Measurements from ENCODE around the gene RPRD1B. TPM values are rescaled to one million over a fixed set of nuclear protein-coding genes. Genes with fewer than 3 reads are reported as not detected.

Gene RPRD1B
- total and polyA plus RNA-seq, 2 of the 8 experiments (the other 6 are each of a cell fraction or from before 2014, with no cell fraction given), result 10.3 to 20.9 TPM

DNA sequence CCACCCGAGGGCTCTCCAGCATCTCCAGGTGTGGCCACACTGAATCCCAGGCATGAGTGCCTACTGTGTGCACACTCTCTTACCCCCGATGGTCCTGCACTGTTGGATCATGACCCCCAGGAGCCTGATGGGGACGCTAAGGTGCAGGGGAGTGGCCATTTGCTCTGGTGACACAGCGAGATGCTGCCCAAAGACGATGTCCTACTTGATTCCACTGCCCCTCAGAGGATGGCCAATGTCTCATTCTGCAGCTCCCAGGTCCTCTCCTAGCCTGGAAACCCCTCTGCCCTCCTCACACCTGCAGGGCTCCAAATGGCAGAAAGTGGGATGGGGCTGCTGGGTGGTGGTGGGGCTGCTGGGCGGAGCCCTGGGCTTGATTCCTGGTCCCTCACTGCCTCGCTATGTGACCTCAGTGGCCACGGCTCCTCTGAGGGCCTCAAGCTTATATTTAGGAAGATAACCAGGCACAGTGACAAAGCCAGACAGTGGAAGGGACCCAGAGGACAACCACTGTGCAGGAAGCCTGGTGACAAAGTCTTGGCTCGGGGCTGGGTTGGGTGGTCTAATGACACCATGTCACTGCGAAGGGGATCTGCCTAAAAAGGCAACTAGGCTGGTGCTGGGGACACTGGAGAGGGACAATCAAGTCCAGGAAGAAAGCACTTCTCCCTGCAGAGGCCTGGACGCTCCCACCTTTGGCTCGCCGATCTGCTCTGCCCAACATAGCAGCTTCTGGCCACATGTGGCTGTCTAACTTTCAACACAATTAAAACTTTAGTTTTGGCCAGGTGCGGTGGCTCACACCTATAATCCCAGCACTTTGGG, 103.1 kb downstream of the RPRD1B start:
- no peak overlapping the region for H4K5ac ChIP-seq (ENCODE audit: insufficient read length, low read depth, low read length)
- no peaks in the 10 kb centered on the region for H3K79me2 ChIP-seq (ENCODE audit: control insufficient read depth in 1 of 2, insufficient read depth in 2 of 2, low read length in 2 of 2)
- no peak overlapping the region for H2BK5ac ChIP-seq (ENCODE audit: low read depth, low read length)
- CTCF ChIA-PET (ENCODE audit: partially characterized antibody), result interaction anchor here (1.2 to 3.7 kb wide), 6 partner anchors 11 to 85 kb away, joined by 3 to 14 read pairs (median 4); no protein-coding TSS in a partner anchor
- H3K79me1 ChIP-seq (ENCODE audit: low read depth, low read length), result no peaks in the 10 kb centered on the region
- H3K56ac ChIP-seq (replicated peaks; ENCODE audit: insufficient read length, low read depth, low read length), result no peak overlapping the region
- H2AFZ ChIP-seq (ENCODE audit: low read length), result no peak overlapping the region
- no peaks in the 10 kb centered on the region for H3K9me3 ChIP-seq (ENCODE audit: insufficient read depth in 2 of 2, low read depth in 1 of 2, low read length in 1 of 2)
- no peak overlapping the region for H4K91ac ChIP-seq (replicated peaks; ENCODE audit: insufficient read length, low read length)
- TF ChIP-seq SRF (IDR thresholded peaks at IDR 0.05; ENCODE audit: low read depth, low read length) (no peak), CTCF (IDR thresholded peaks at IDR 0.05; ENCODE audit: control extremely low read depth in 1 of 3, insufficient read depth in 1 of 3, low read depth in 1 of 3, low read length in 3 of 3) (no peak), RFX5 (IDR thresholded peaks at IDR 0.05; ENCODE audit: borderline replicate concordance, low read depth, low read length) (no peak), HDAC6 (IDR thresholded peaks at IDR 0.05; ENCODE audit: low read depth, low read length) (no peak), SAP30 (IDR thresholded peaks at IDR 0.05; ENCODE audit: insufficient read depth, insufficient replicate concordance, low read length) (no peak), POU5F1 (IDR thresholded peaks at IDR 0.05; ENCODE audit: low read depth, low read length) (no peak), SP4 (IDR thresholded peaks at IDR 0.05; ENCODE audit: low read length) (no peak)
- TF ChIP-seq, protein P1, sequence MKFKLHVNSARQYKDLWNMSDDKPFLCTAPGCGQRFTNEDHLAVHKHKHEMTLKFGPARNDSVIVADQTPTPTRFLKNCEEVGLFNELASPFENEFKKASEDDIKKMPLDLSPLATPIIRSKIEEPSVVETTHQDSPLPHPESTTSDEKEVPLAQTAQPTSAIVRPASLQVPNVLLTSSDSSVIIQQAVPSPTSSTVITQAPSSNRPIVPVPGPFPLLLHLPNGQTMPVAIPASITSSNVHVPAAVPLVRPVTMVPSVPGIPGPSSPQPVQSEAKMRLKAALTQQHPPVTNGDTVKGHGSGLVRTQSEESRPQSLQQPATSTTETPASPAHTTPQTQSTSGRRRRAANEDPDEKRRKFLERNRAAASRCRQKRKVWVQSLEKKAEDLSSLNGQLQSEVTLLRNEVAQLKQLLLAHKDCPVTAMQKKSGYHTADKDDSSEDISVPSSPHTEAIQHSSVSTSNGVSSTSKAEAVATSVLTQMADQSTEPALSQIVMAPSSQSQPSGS (IDR thresholded peaks at IDR 0.05; ENCODE audit: low read length), result no peak
- peaks cover 0 to 8% (median 0%) of the 10 kb centered on the region in 4 experiments; a peak in 2 of 7 replicates for H3K4me1 ChIP-seq (replicated peaks in 1 of 4; ENCODE audit: control insufficient read depth in 3 of 4, insufficient read depth in 4 of 4, low read length in 3 of 4)
- no peaks in the 10 kb centered on the region for H3K36me3 ChIP-seq (ENCODE audit: control insufficient read depth in 2 of 4, insufficient read depth in 4 of 4, low read length in 3 of 4)
- H3K4me3 ChIP-seq (ENCODE audit: extremely low read depth in 1 of 4, insufficient read depth in 2 of 4, low read depth in 3 of 4, low read length in 4 of 4), result no peak overlapping the region
- no peak overlapping the region for H3K14ac ChIP-seq (ENCODE audit: insufficient read length)
- H4K8ac ChIP-seq (ENCODE audit: extremely low read depth, insufficient read depth, low read length), result no peak overlapping the region; the same call in 1 of the 2 replicates
- no peak overlapping the region for H3K27ac ChIP-seq (ENCODE audit: low read depth, low read length)
- H2AK5ac ChIP-seq (ENCODE audit: low read depth, low read length), result no peak overlapping the region
- no peak overlapping the region for H2BK20ac ChIP-seq (ENCODE audit: low read length)
- no peak overlapping the region for H3K4ac ChIP-seq (replicated peaks; ENCODE audit: insufficient read length, low read depth, low read length)
- no peak overlapping the region for H3K4me2 ChIP-seq (ENCODE audit: insufficient read depth in 1 of 2, low read depth in 2 of 2, low read length in 2 of 2)
- DNase-seq (ENCODE audit: low read depth in 1 of 2, low spot score in 2 of 2) (no peak), FAIRE-seq (no peak)
- H2BK12ac ChIP-seq (ENCODE audit: low read depth, low read length), result no peak overlapping the region
- no peaks in the 10 kb centered on the region for H4K20me1 ChIP-seq (replicated peaks in 1 of 2; ENCODE audit: control insufficient read depth in 1 of 2, insufficient read depth in 2 of 2, low read length in 2 of 2)
- WGBS, 2 experiments (ENCODE audit: extremely low coverage in 1 of 2, insufficient coverage in 1 of 2, insufficient read length in 1 of 2, insufficient replicate concordance in 2 of 2, low coverage in 1 of 2, low lambda C conversion rate in 2 of 2, missing lambda C conversion rate in 1 of 2), result 96% methylated on average over 13 of the region's 14 CpGs; no CpG with 5 or more reads in 1 of the 2 experiments
- POLR2A ChIA-PET (ENCODE audit: partially characterized antibody), result no interaction called here
- H3K18ac ChIP-seq (ENCODE audit: extremely low read depth, low read length), result no peak overlapping the region
- no peak overlapping the region for H2BK120ac ChIP-seq (replicated peaks; ENCODE audit: low read depth, low read length)
- no peak overlapping the region for H3K9ac ChIP-seq (replicated peaks in 1 of 4; ENCODE audit: extremely low read depth in 1 of 4, low read depth in 3 of 4, low read length in 3 of 4)
- H3K23me2 ChIP-seq (ENCODE audit: low read depth, low read length), result peaks cover 1% of the 10 kb centered on the region; the same call in 1 of the 2 replicates
- H3K27me3 ChIP-seq (replicated peaks in 1 of 4; ENCODE audit: control insufficient read depth in 3 of 4, extremely low read depth in 1 of 4, insufficient read depth in 3 of 4, low read length in 3 of 4), result no peaks in the 10 kb centered on the region
- H3K23ac ChIP-seq (ENCODE audit: insufficient read length), result no peak overlapping the region
- no peak overlapping the region for H2BK15ac ChIP-seq (ENCODE audit: low read length)
